HEK293 (cell line): ENCODE measurements around the gene HOXB7.
A peak's percentile ranks its signal among the peaks of the same experiment; 100 is the strongest.

Source experiments
- BCL11B ChIP-seq: fragments of 450-650 bp; formaldehyde crosslinking; IDR thresholded peaks from 2 replicates; pipeline ENCODE4 v1.5.1; 2016; ENCODE audit warnings: low read depth, missing biosample characterization, missing genetic modification characterization
- GLI2 ChIP-seq: fragments of 450-650 bp; formaldehyde crosslinking; IDR thresholded peaks from 2 replicates; pipeline ENCODE4; 2017; ENCODE audit warnings: missing biosample characterization, missing genetic modification characterization, low read depth, borderline replicate concordance
- KLF10 ChIP-seq: fragments of 450-650 bp; IDR thresholded peaks from 2 replicates; pipeline ENCODE4 v1.5.1; 2018; ENCODE audit warnings: missing biosample characterization, mild to moderate bottlenecking, missing genetic modification characterization
- KLF17 ChIP-seq: fragments of 450-650 bp; formaldehyde crosslinking; IDR thresholded peaks from 2 replicates; pipeline ENCODE4 v1.5.1; 2016; ENCODE audit warnings: missing biosample characterization, missing genetic modification characterization
- KLF9 ChIP-seq: fragments of 450-650 bp; formaldehyde crosslinking; IDR thresholded peaks from 2 replicates; pipeline ENCODE4 v1.5.1; 2016; ENCODE audit warnings: missing biosample characterization, missing genetic modification characterization, low read depth
- MYNN ChIP-seq: fragments of 450-650 bp; formaldehyde crosslinking; IDR thresholded peaks from 2 replicates; pipeline ENCODE4 v1.5.1; 2016; ENCODE audit warnings: missing biosample characterization, missing genetic modification characterization, borderline replicate concordance
- MZF1 ChIP-seq: fragments of 450-650 bp; formaldehyde crosslinking; IDR thresholded peaks from 2 replicates; pipeline ENCODE4 v1.5.1; 2017; ENCODE audit warnings: missing biosample characterization, missing genetic modification characterization, borderline replicate concordance
- PATZ1 ChIP-seq: fragments of 450-650 bp; formaldehyde crosslinking; IDR thresholded peaks from 2 replicates; pipeline ENCODE4 v1.5.1; 2016; ENCODE audit warnings: missing biosample characterization, missing genetic modification characterization
- SP3 ChIP-seq: fragments of 450-650 bp; formaldehyde crosslinking; IDR thresholded peaks from 2 replicates; pipeline ENCODE4 v1.5.1; 2016; ENCODE audit warnings: missing biosample characterization, missing genetic modification characterization
- TRIM28 ChIP-seq: IDR thresholded peaks from 2 replicates; pipeline ENCODE4 v1.6.1; 2011; ENCODE audit warnings: low read length, control low read depth, borderline replicate concordance
- ZBTB17 ChIP-seq: fragments of 450-650 bp; formaldehyde crosslinking; IDR thresholded peaks from 2 replicates; pipeline ENCODE4 v1.5.1; 2016; ENCODE audit warnings: missing biosample characterization, missing genetic modification characterization
- ZBTB20 ChIP-seq: fragments of 450-650 bp; formaldehyde crosslinking; IDR thresholded peaks from 2 replicates; pipeline ENCODE4 v1.5.1; 2016; ENCODE audit warnings: missing biosample characterization, missing genetic modification characterization
- ZBTB21 ChIP-seq: fragments of 450-650 bp; formaldehyde crosslinking; IDR thresholded peaks from 2 replicates; pipeline ENCODE4 v1.5.1; 2017; ENCODE audit warnings: missing biosample characterization, missing genetic modification characterization
- ZBTB26 ChIP-seq: fragments of 450-650 bp; formaldehyde crosslinking; optimal IDR thresholded peaks from 2 replicates; pipeline ENCODE3; 2016; ENCODE audit warnings: missing biosample characterization, mild to moderate bottlenecking, missing genetic modification characterization
- ZBTB44 ChIP-seq: fragments of 450-650 bp; IDR thresholded peaks from 2 replicates; pipeline ENCODE4 v1.5.1; 2018; ENCODE audit warnings: missing biosample characterization, mild to moderate bottlenecking, missing genetic modification characterization
- ZBTB6 ChIP-seq: fragments of 450-650 bp; formaldehyde crosslinking; IDR thresholded peaks from 2 replicates; pipeline ENCODE4 v1.5.1; 2017; ENCODE audit warnings: missing biosample characterization, missing genetic modification characterization
- ZEB2 ChIP-seq: fragments of 450-650 bp; formaldehyde crosslinking; IDR thresholded peaks from 2 replicates; pipeline ENCODE4 v1.5.1; 2016; ENCODE audit warnings: missing biosample characterization, missing genetic modification characterization
- ZFHX2 ChIP-seq: fragments of 450-650 bp; formaldehyde crosslinking; conservative IDR thresholded peaks from 2 replicates; pipeline ENCODE4 v1.5.1; 2016; ENCODE audit warnings: missing biosample characterization, missing genetic modification characterization
- ZFP37 ChIP-seq: fragments of 450-650 bp; formaldehyde crosslinking; IDR thresholded peaks from 2 replicates; pipeline ENCODE4 v1.5.1; 2016; ENCODE audit warnings: missing biosample characterization, missing genetic modification characterization
- ZNF10 ChIP-seq: fragments of 450-650 bp; formaldehyde crosslinking; IDR thresholded peaks from 2 replicates; pipeline ENCODE4 v1.5.1; 2017; ENCODE audit warnings: missing biosample characterization, missing genetic modification characterization
- ZNF132 ChIP-seq: fragments of 450-650 bp; formaldehyde crosslinking; IDR thresholded peaks from 2 replicates; pipeline ENCODE4 v1.5.1; 2017; ENCODE audit warnings: missing biosample characterization, missing genetic modification characterization, borderline replicate concordance
- ZNF133 ChIP-seq: fragments of 450-650 bp; formaldehyde crosslinking; IDR thresholded peaks from 2 replicates; pipeline ENCODE4 v1.5.1; 2016; ENCODE audit warnings: missing biosample characterization, missing genetic modification characterization
- ZNF184 ChIP-seq: fragments of 450-650 bp; IDR thresholded peaks from 2 replicates; pipeline ENCODE4 v1.5.1; 2018; ENCODE audit warnings: missing biosample characterization, mild to moderate bottlenecking, missing genetic modification characterization
- ZNF24 ChIP-seq: fragments of 450-650 bp; formaldehyde crosslinking; IDR thresholded peaks from 2 replicates; pipeline ENCODE4 v1.5.1; 2016; ENCODE audit warnings: missing biosample characterization, missing genetic modification characterization
- ZNF248 ChIP-seq: fragments of 450-650 bp; formaldehyde crosslinking; IDR thresholded peaks from 2 replicates; pipeline ENCODE4 v1.5.1; 2017; ENCODE audit warnings: missing biosample characterization, missing genetic modification characterization
- ZNF302 ChIP-seq: fragments of 450-650 bp; formaldehyde crosslinking; IDR thresholded peaks from 2 replicates; pipeline ENCODE4 v1.5.1; 2016; ENCODE audit warnings: missing biosample characterization, missing genetic modification characterization, low read depth
- ZNF350 ChIP-seq: fragments of 450-650 bp; formaldehyde crosslinking; IDR thresholded peaks from 2 replicates; pipeline ENCODE4 v1.5.0; 2017; ENCODE audit warnings: missing biosample characterization, mild to moderate bottlenecking, missing genetic modification characterization
- ZNF366 ChIP-seq: fragments of 450-650 bp; formaldehyde crosslinking; conservative IDR thresholded peaks from 2 replicates; pipeline ENCODE4 v1.5.1; 2016; ENCODE audit warnings: missing biosample characterization, missing genetic modification characterization
- ZNF404 ChIP-seq: fragments of 450-650 bp; formaldehyde crosslinking; IDR thresholded peaks from 2 replicates; pipeline ENCODE4 v1.5.1; 2017; ENCODE audit warnings: missing biosample characterization, missing genetic modification characterization
- ZNF530 ChIP-seq: fragments of 450-650 bp; formaldehyde crosslinking; IDR thresholded peaks from 2 replicates; pipeline ENCODE4 v1.5.1; 2016; ENCODE audit warnings: low read depth, missing biosample characterization, missing genetic modification characterization
- ZNF571 ChIP-seq: fragments of 450-650 bp; formaldehyde crosslinking; IDR thresholded peaks from 2 replicates; pipeline ENCODE4 v1.5.0; 2017; ENCODE audit warnings: missing biosample characterization, missing genetic modification characterization
- ZNF654 ChIP-seq: fragments of 450-650 bp; formaldehyde crosslinking; IDR thresholded peaks from 2 replicates; pipeline ENCODE4 v1.5.1; 2016; ENCODE audit warnings: low read depth, missing biosample characterization, missing genetic modification characterization
- ZNF660 ChIP-seq: fragments of 450-650 bp; IDR thresholded peaks from 2 replicates; pipeline ENCODE4 v1.5.1; 2018; ENCODE audit warnings: missing biosample characterization, mild to moderate bottlenecking, missing genetic modification characterization
- ZNF785 ChIP-seq: fragments of 450-650 bp; formaldehyde crosslinking; IDR thresholded peaks from 2 replicates; pipeline ENCODE4 v1.5.1; 2016; ENCODE audit warnings: missing biosample characterization, missing genetic modification characterization
- ZSCAN30 ChIP-seq: fragments of 450-650 bp; IDR thresholded peaks from 2 replicates; pipeline ENCODE4 v1.5.1; 2018; ENCODE audit warnings: missing biosample characterization, mild to moderate bottlenecking, missing genetic modification characterization, moderate library complexity

Gene HOXB7

GRCh38 chr17:48593840-48594537, 16.8 kb downstream of the HOXB7 start (continued):
- TF ChIP-seq ZNF132 (tag by site-specific recombination) (no peak), ZFHX2 (no peak), ZNF785 (no peak), ZBTB17 (peak; percentile 86), ZNF571 (no peak), ZBTB21 (peak; percentile 87), PATZ1 (tag by site-specific recombination) (peak; percentile 83), ZNF248 (tag by site-specific recombination) (no peak), ZNF302 (no peak), KLF17 (tag by site-specific recombination) (peak; percentile 86), ZFP37 (tag by site-specific recombination) (0 out of 2 replicates have a peak, but pooled peaks have one; percentile 43), ZNF24 (tag by site-specific recombination) (peak; percentile 42; the same call in 1 of the 2 replicates), ZNF184 (tag by site-specific recombination) (peak; percentile 59; the same call in 1 of the 2 replicates), ZNF366 (tag by site-specific recombination) (peak; percentile 98), MYNN (tag by site-specific recombination) (no peak), ZBTB26 (peak; percentile 81), BCL11B (tag by site-specific recombination) (peak; percentile 69; the same call in 1 of the 2 replicates), ZNF133 (tag by site-specific recombination) (no peak), ZNF350 (tag by site-specific recombination) (no peak), ZBTB6 (tag by site-specific recombination) (peak; percentile 79), ZNF404 (tag by site-specific recombination) (no peak), MZF1 (tag by site-specific recombination) (peak; percentile 5; the same call in 1 of the 2 replicates), KLF9 (no peak; the same call in 1 of the 2 replicates), KLF10 (tag by site-specific recombination) (peak; percentile 23; the same call in 1 of the 2 replicates), ZNF654 (peak; percentile 88), ZEB2 (tag by site-specific recombination) (peak; percentile 90), ZNF530 (tag by site-specific recombination) (no peak), ZBTB20 (peak; percentile 22; the same call in 1 of the 2 replicates), ZBTB44 (tag by site-specific recombination) (peak; percentile 78), ZSCAN30 (tag by site-specific recombination) (peak; percentile 88; the same call in 1 of the 2 replicates), TRIM28 (peak; percentile 87), ZNF660 (peak; percentile 91), ZNF10 (tag by site-specific recombination) (peak; percentile 30; the same call in 1 of the 2 replicates), SP3 (tag by site-specific recombination) (peak; percentile 67), GLI2 (tag by site-specific recombination) (no peak)
